K562 (cell line): Measurements from ENCODE around the gene NUP107. TPM values are rescaled to one million over a fixed set of nuclear protein-coding genes. Genes with fewer than 3 reads are reported as not detected.

Source experiments
- ATAC-seq: fragments of 200-7000 bp; cut with Tn5 transposase; 3 replicates; pipeline ENCODE4 v1.9.1; 2020; ENCODE audit warnings: moderate library complexity
- BruUV-seq: library from RNA; stranded (reverse); fragments of 400-500 nt; replicated peaks from 2 replicates; lab custom pipeline; 2021; lab: Mats Ljungman, UMichigan
- CTCF ChIA-PET: fragments of 300-600 bp; formaldehyde crosslinking; extraction: SDS; loops from one replicate; lab custom pipeline; 2021; ENCODE audit warnings: low intra/inter-chr PET ratio; lab: Yijun Ruan, JAX
- POLR2A ChIA-PET: fragments of 300-600, 350-650 bp; sonication (Branson Sonifier 250); formaldehyde crosslinking; extraction: SDS; loops from one replicate; lab custom pipeline; 2021; ENCODE audit warnings: antibody characterized with exemption, inconsistent platforms; lab: Yijun Ruan, JAX
- DNase-seq, 4 experiments: peaks; one replicate each; pipeline versions ENCODE4 v3.0.0 to v3.0.0-alpha.2; 2011 to 2018; ENCODE audit warnings: low spot score in 3 of 4, mixed read lengths in 3 of 4; ENCODE audit errors: extremely low read depth in 1 of 4
- FAIRE-seq: peaks from 2 replicates; lab custom pipeline; 2011; peaks lifted over from hg19 to GRCh38; lab: Jason Lieb, UNC
- H2AFZ ChIP-seq: 2 replicates; pipeline ENCODE4 v1.6.0; 2011; ENCODE audit warnings: low read depth, low read length, control low read depth, inconsistent platforms
- H3K27ac ChIP-seq: fragments of 200-600 bp; 3 replicates; pipeline ENCODE4 v1.8.0; 2011; ENCODE audit warnings: low read depth, mild to moderate bottlenecking, control low read depth, inconsistent platforms, low read length, moderate library complexity, mixed read lengths; ENCODE audit errors: extremely low read depth
- H3K27me3 ChIP-seq, 2 experiments: fragments of 300-600 bp in 1 of 2; 2 replicates in 1 of 2; 3 replicates in 1 of 2; pipeline versions ENCODE4 v1.6.0 to v1.8.0; 2011; ENCODE audit warnings: inconsistent platforms in 2 of 2, low read length in 2 of 2, mild to moderate bottlenecking in 1 of 2, mixed read lengths in 1 of 2, moderate library complexity in 1 of 2; ENCODE audit not compliant: control insufficient read depth in 2 of 2, insufficient read depth in 2 of 2
- H3K36me3 ChIP-seq: fragments of 300-600 bp; 3 replicates; pipeline ENCODE4 v1.8.0; 2011; ENCODE audit warnings: mild to moderate bottlenecking, low read length, inconsistent platforms; ENCODE audit not compliant: control insufficient read depth, insufficient read depth
- H3K4me1 ChIP-seq, 2 experiments: fragments of 200-600 bp in 1 of 2; replicated peaks in 1 of 2; 2 replicates in 1 of 2; 3 replicates in 1 of 2; pipeline versions ENCODE4 v1.5.1 to v1.8.0; 2011; ENCODE audit warnings: inconsistent platforms in 2 of 2, low read length in 2 of 2, mild to moderate bottlenecking in 1 of 2, mixed read lengths in 1 of 2, moderate library complexity in 1 of 2; ENCODE audit not compliant: control insufficient read depth in 2 of 2, insufficient read depth in 2 of 2
- H3K4me2 ChIP-seq: 2 replicates; pipeline ENCODE4 v1.6.1; 2011; ENCODE audit warnings: low read length, control low read depth, inconsistent platforms, mixed read lengths; ENCODE audit not compliant: insufficient read depth
- H3K4me3 ChIP-seq: fragments of 200-600 bp; sonication (generic), shearing (Covaris generic); 2 replicates; pipeline ENCODE4 v1.5.1; 2016; ENCODE audit warnings: control low read depth, inconsistent platforms
- H3K79me2 ChIP-seq: fragments of 200-600 bp; 3 replicates; pipeline ENCODE4 v1.8.0; 2011; ENCODE audit warnings: low read length, inconsistent platforms; ENCODE audit not compliant: control insufficient read depth, insufficient read depth
- H3K9ac ChIP-seq, 2 experiments: 2 replicates each; pipeline versions ENCODE4 v1.6.0 to v1.6.1; 2011; ENCODE audit warnings: low read depth in 2 of 2, low read length in 2 of 2, control low read depth in 1 of 2, inconsistent platforms in 1 of 2, mild to moderate bottlenecking in 1 of 2, mixed read lengths in 1 of 2; ENCODE audit not compliant: insufficient read depth in 1 of 2
- H3K9me1 ChIP-seq: one replicate; pipeline ENCODE4 v1.6.0; 2011; ENCODE audit warnings: inconsistent platforms, mild to moderate bottlenecking, low read length, moderate library complexity; ENCODE audit not compliant: control insufficient read depth, insufficient read depth
- H3K9me3 ChIP-seq: replicated peaks from 2 replicates; pipeline ENCODE4 v1.5.1; 2011; ENCODE audit warnings: low read depth, low read length, inconsistent platforms; ENCODE audit not compliant: control insufficient read depth, insufficient read depth
- H4K20me1 ChIP-seq: replicated peaks from 2 replicates; pipeline ENCODE4 v1.6.1; 2011; ENCODE audit warnings: low read length, inconsistent platforms, mixed read lengths; ENCODE audit not compliant: control insufficient read depth, insufficient read depth
- ARNT ChIP-seq, 2 experiments: fragments of 450-650 bp; IDR thresholded peaks; 2 replicates each; pipeline ENCODE4 v1.6.1; 2016; ENCODE audit warnings: mild to moderate bottlenecking in 1 of 2
- BRD9 ChIP-seq: fragments of 450-650 bp; IDR thresholded peaks from 2 replicates; pipeline ENCODE4 v1.6.1; 2018; ENCODE audit warnings: low read depth; ENCODE audit not compliant: partially characterized antibody
- DPF2 ChIP-seq: fragments of 450-650 bp; IDR thresholded peaks from 2 replicates; pipeline ENCODE4 v1.6.1; 2016
- EWSR1 ChIP-seq: fragments of 450-650 bp; IDR thresholded peaks from 2 replicates; pipeline ENCODE4 v1.6.1; 2018; ENCODE audit warnings: borderline replicate concordance, mild to moderate bottlenecking, low read depth, moderate library complexity; ENCODE audit not compliant: partially characterized antibody
- HIVEP1 ChIP-seq: fragments of 250-450 bp; sonication (Bioruptor Pico); IDR thresholded peaks from 2 replicates; pipeline ENCODE4 v1.4.0; 2020; ENCODE audit warnings: mild to moderate bottlenecking
- HNRNPL ChIP-seq: fragments of 200-400 bp; formaldehyde crosslinking; IDR thresholded peaks from 2 replicates; pipeline ENCODE4 v1.6.1; 2017; ENCODE audit warnings: low read depth, mild to moderate bottlenecking, low read length
- KDM5B ChIP-seq: fragments of 200-600 bp; sonication (generic); IDR thresholded peaks from 2 replicates; pipeline ENCODE4 v1.6.1; 2012; ENCODE audit warnings: low read depth, mild to moderate bottlenecking, moderate library complexity, low read length, control low read depth, inconsistent platforms; ENCODE audit not compliant: insufficient replicate concordance
- MAFG ChIP-seq: fragments of 450-650 bp; conservative IDR thresholded peaks from 2 replicates; pipeline ENCODE4 v1.6.1; 2016; ENCODE audit warnings: missing genetic modification characterization, missing compliant biosample characterization
- MEIS2 ChIP-seq: fragments of 450-650 bp; IDR thresholded peaks from 2 replicates; pipeline ENCODE4 v1.6.1; 2014; ENCODE audit warnings: mild to moderate bottlenecking; ENCODE audit not compliant: partially characterized antibody
- NUFIP1 ChIP-seq: fragments of 450-650 bp; IDR thresholded peaks from 2 replicates; pipeline ENCODE4 v1.6.1; 2018; ENCODE audit not compliant: partially characterized antibody
- RAD21 ChIP-seq, 2 experiments: fragments of 250-450 bp in 1 of 2; fragments of 450-650 bp in 1 of 2; sonication (Bioruptor Pico) in 1 of 2; formaldehyde crosslinking in 1 of 2; IDR thresholded peaks in 1 of 2; conservative IDR thresholded peaks in 1 of 2; 2 replicates each; pipeline versions ENCODE4 v1.4.0 to v1.8.0; 2020 to 2022; ENCODE audit warnings: mild to moderate bottlenecking in 2 of 2, moderate library complexity in 1 of 2
- SNIP1 ChIP-seq: fragments of 450-650 bp; IDR thresholded peaks from 2 replicates; pipeline ENCODE4 v1.7.1; 2017; ENCODE audit warnings: low read depth, mild to moderate bottlenecking
- SRSF1 ChIP-seq: fragments of 200-400 bp; formaldehyde crosslinking; IDR thresholded peaks from 2 replicates; pipeline ENCODE4 v1.6.1; 2017; ENCODE audit warnings: mild to moderate bottlenecking, low read depth, low read length, moderate library complexity
- ZNF57 ChIP-seq: fragments of 450-650 bp; formaldehyde crosslinking; IDR thresholded peaks from 2 replicates; pipeline ENCODE4 v1.4.0; 2020; ENCODE audit warnings: mild to moderate bottlenecking, moderate library complexity
- WGBS: fragments of 100-300 bp; shearing (Covaris generic); methylation state at CpG from one replicate; pipeline ENCODE4 v1.1.6; 2016; ENCODE audit warnings: low coverage, mixed read lengths; ENCODE audit not compliant: insufficient coverage; ENCODE audit errors: missing lambda C conversion rate; 5-methylcytosine and 5-hydroxymethylcytosine counted together
- in situ Hi-C: fragments of 300-500 bp; cut with MboI; formaldehyde crosslinking; loops from 4 replicates; pipeline ENCODE4 v1.15.0; 2018; ENCODE audit warnings: inconsistent platforms, mixed read lengths
- intact Hi-C: fragments of 100-400 bp; cut with micrococcal nuclease; formaldehyde crosslinking; loops from 2 replicates; pipeline ENCODE4 v1.14.2; 2022
- polyA plus RNA-seq, 8 experiments: library from polyadenylated mRNA; depleted of rRNA in 4 of 8; stranded (reverse) in 5 of 8; unstranded in 3 of 8; fragments of >200 nt; fragmentation: Nextera tagmentation in 2 of 8; fragmentation: Illumina TruSeq in 1 of 8; extraction: Ambion mirVana in 2 of 8; extraction: Trizol in 1 of 8; gene quantifications; 2 replicates each; pipeline versions ENCODE4 v1.2.1 to v1.2.3, GENCODE V29; 2011 to 2014; ENCODE audit warnings: inconsistent platforms in 1 of 8, missing spikeins in 1 of 8
- total RNA-seq, 7 experiments: library from RNA; depleted of rRNA in 6 of 7; stranded (reverse); fragments of >200 nt in 6 of 7; fragmentation: Illumina TruSeq in 2 of 7; extraction: Trizol in 2 of 7; gene quantifications; 2 replicates each; pipeline versions ENCODE4 v1.2.1 to v1.2.3, GENCODE V29; 2011 to 2021; ENCODE audit warnings: low replicate concordance in 1 of 7

Gene NUP107
- total and polyA plus RNA-seq, 9 of the 15 experiments (the other 6 are each of a cell fraction or from before 2014, with no cell fraction given) = 129 to 277 (median 199) TPM

- in situ Hi-C loops = no loop called here
- peaks cover 32% of the 10 kb centered on the region; the same call in 2 of the 3 replicates for H3K36me3 ChIP-seq
- no peak overlapping the region for H3K27ac ChIP-seq
- ATAC-seq (no peak), FAIRE-seq (no peak)
- no peak overlapping the region for H3K4me2 ChIP-seq
- no peaks in the 10 kb centered on the region for H4K20me1 ChIP-seq
- no peaks in the 10 kb centered on the region for H3K9me3 ChIP-seq
- POLR2A ChIA-PET = interaction anchor here (1.1 kb wide), 1 partner anchor 9 kb away, joined by 3 read pairs; no protein-coding TSS in a partner anchor
- H2AFZ ChIP-seq = no peak overlapping the region
- no peaks in the 10 kb centered on the region for H3K9me1 ChIP-seq
- TF ChIP-seq HNRNPL (no peak), EWSR1 (no peak), RAD21 (CRISPR knock-in tag; conservative IDR thresholded peaks at IDR 0.05 in 1 of 2, IDR thresholded peaks at IDR 0.05 in 1 of 2) (no peak), DPF2 (no peak), MAFG (tag) (no peak), ZNF57 (CRISPR knock-in tag) (no peak), SRSF1 (no peak), ARNT (IDR thresholded peaks at IDR 0.05) (no peak), NUFIP1 (no peak), BRD9 (no peak), KDM5B (no peak), MEIS2 (no peak), HIVEP1 (no peak), SNIP1 (no peak)
- TF ChIP-seq, all 486 proteins: peak for 0
- no peak overlapping the region for H3K9ac ChIP-seq
- no peak overlapping the region for H3K4me3 ChIP-seq
- WGBS = 92% methylated on average over 3 of the region's 3 CpGs
- CTCF ChIA-PET = no interaction called here
- intact Hi-C loops = no loop called here
- no peaks in the 10 kb centered on the region for H3K4me1 ChIP-seq
- no peak for DNase-seq
- H3K27me3 ChIP-seq = no peaks in the 10 kb centered on the region
- BruUV-seq = no TSS peak
- H3K79me2 ChIP-seq = peaks cover 98% of the 10 kb centered on the region
These were observed 48.6 kb upstream of the NUP107 start for GRCh38 chr12:68638171-68638570.
